ENCODE measurements around the gene C20orf144.

- TF ChIP-seq ZBTB11 (CRISPR knock-in tag; IDR thresholded peaks at IDR 0.05) (no peak), CTCF (IDR thresholded peaks at IDR 0.05 in 2 of 3, conservative IDR thresholded peaks at IDR 0.05 in 1 of 3; ENCODE audit: insufficient read depth in 2 of 3, low read depth in 1 of 3, low read length in 3 of 3) (no peak), ZKSCAN1 (IDR thresholded peaks at IDR 0.05; ENCODE audit: low read depth, low read length) (no peak), POLR2AphosphoS2 (IDR thresholded peaks at IDR 0.05; ENCODE audit: low read length) (no peak), COPS2 (conservative IDR thresholded peaks at IDR 0.05) (no peak), EZH2 (IDR thresholded peaks at IDR 0.05; ENCODE audit: borderline replicate concordance, low read depth, low read length) (no peak), ZNF512 (tag; IDR thresholded peaks at IDR 0.05) (no peak), KDM5B (IDR thresholded peaks at IDR 0.05; ENCODE audit: insufficient replicate concordance, low read depth, low read length) (no peak), U2AF2 (optimal IDR thresholded peaks at IDR 0.05; ENCODE audit: low read depth, low read length) (no peak), ZBTB43 (CRISPR knock-in tag; IDR thresholded peaks at IDR 0.05) (no peak), PREB (CRISPR knock-in tag; IDR thresholded peaks at IDR 0.05) (no peak), BCLAF1 (IDR thresholded peaks at IDR 0.05; ENCODE audit: borderline replicate concordance in 1 of 2, control insufficient read depth in 1 of 2, low read depth in 2 of 2, low read length in 1 of 2) (no peak), E4F1 (CRISPR knock-in tag; IDR thresholded peaks at IDR 0.05; ENCODE audit: borderline replicate concordance) (no peak)
These were observed 9.6 kb downstream of the C20orf144 start for GRCh38 chr20:33671573-33672288.

Measured in K562 (cell line).